Measurements from ENCODE around the gene PFN4. TPM values are rescaled to one million over a fixed set of nuclear protein-coding genes. Genes with fewer than 3 reads are reported as not detected.

PFN4 gene
- total RNA-seq, 1 experiment from 2014 or later: not detected

DNA sequence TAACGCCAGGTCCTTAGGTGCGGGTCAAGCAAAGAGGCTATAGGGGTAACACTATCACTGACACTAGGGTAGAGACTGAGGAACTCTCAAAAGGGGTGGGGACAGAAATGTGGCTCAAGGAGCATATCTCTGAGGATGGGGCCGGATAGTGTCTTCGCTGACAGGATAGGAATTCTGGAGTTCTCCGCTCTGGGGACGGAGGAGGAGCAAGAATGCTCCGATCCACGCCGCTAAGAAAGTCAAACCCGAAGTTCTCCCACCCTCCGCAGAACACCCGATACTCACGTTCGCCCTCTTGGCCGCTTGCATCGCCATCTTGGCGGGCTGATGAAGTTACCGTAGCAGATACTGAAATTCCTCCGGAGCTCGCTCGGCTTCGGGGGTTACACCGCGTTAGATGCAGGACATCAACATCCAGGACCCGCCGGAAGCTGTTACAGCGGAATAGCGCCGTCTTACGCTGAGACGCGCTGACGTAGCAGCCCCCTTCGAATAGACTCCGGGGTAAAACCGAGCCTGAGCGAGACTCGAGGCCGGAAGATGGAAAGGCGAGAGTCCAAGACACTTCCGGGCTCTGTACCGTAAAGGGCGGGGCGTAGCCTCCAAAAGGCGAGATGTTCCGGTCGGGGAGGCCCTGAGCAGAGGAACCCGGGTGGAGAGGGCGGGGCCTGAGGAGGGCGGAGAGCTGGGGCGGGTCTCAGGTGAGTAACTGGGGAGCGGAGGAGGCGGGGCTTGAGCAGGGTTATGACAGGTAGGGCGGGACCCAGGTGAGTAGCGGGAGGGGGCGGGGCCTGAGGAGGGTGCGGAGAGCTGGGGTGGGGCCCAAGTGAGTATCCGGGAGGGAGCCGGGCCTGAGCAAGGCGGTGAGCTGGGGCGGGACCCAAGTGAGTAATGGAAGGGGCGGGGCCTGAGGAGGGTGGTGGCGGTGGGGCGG, 47.0 kb downstream of the PFN4 start, which contains the start of gene SF3B6 (continued):
- TF ChIP-seq, protein P1, sequence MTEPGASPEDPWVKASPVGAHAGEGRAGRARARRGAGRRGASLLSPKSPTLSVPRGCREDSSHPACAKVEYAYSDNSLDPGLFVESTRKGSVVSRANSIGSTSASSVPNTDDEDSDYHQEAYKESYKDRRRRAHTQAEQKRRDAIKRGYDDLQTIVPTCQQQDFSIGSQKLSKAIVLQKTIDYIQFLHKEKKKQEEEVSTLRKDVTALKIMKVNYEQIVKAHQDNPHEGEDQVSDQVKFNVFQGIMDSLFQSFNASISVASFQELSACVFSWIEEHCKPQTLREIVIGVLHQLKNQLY (CRISPR knock-in tag; IDR thresholded peaks at IDR 0.05): peak; percentile 89; the same call in 1 of the 2 replicates
- TF ChIP-seq TEAD4 (CRISPR knock-in tag; IDR thresholded peaks at IDR 0.05) (peak; percentile 63; the same call in 1 of the 2 replicates), PRRX2 (CRISPR knock-in tag; IDR thresholded peaks at IDR 0.05) (0 out of 2 replicates have a peak, but pooled peaks have one; percentile 58), ZNF138 (CRISPR knock-in tag; conservative IDR thresholded peaks at IDR 0.05) (0 out of 2 replicates have a peak, but pooled peaks have one; percentile 54), KAT7 (CRISPR knock-in tag; IDR thresholded peaks at IDR 0.05; ENCODE audit: borderline replicate concordance) (no peak; the same call in 1 of the 2 replicates), JUN (CRISPR knock-in tag; IDR thresholded peaks at IDR 0.05) (no peak), SMAD4 (CRISPR knock-in tag; IDR thresholded peaks at IDR 0.05) (no peak), CREM (CRISPR knock-in tag; IDR thresholded peaks at IDR 0.05) (peak; percentile 98), JAZF1 (CRISPR knock-in tag; IDR thresholded peaks at IDR 0.05) (no peak), ELF4 (CRISPR knock-in tag; IDR thresholded peaks at IDR 0.05; ENCODE audit: low read depth) (no peak), FOXK1 (CRISPR knock-in tag; IDR thresholded peaks at IDR 0.05) (peak; percentile 100), GRHL2 (CRISPR knock-in tag; IDR thresholded peaks at IDR 0.05; ENCODE audit: insufficient replicate concordance, severe bottlenecking) (no peak)
- TF ChIP-seq, protein P2, sequence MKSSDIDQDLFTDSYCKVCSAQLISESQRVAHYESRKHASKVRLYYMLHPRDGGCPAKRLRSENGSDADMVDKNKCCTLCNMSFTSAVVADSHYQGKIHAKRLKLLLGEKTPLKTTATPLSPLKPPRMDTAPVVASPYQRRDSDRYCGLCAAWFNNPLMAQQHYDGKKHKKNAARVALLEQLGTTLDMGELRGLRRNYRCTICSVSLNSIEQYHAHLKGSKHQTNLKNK (CRISPR knock-in tag; IDR thresholded peaks at IDR 0.05): no peak
- TF ChIP-seq, protein P3, sequence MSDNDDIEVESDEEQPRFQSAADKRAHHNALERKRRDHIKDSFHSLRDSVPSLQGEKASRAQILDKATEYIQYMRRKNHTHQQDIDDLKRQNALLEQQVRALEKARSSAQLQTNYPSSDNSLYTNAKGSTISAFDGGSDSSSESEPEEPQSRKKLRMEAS (CRISPR knock-in tag; IDR thresholded peaks at IDR 0.05): peak; percentile 81
- TF ChIP-seq, protein P4, sequence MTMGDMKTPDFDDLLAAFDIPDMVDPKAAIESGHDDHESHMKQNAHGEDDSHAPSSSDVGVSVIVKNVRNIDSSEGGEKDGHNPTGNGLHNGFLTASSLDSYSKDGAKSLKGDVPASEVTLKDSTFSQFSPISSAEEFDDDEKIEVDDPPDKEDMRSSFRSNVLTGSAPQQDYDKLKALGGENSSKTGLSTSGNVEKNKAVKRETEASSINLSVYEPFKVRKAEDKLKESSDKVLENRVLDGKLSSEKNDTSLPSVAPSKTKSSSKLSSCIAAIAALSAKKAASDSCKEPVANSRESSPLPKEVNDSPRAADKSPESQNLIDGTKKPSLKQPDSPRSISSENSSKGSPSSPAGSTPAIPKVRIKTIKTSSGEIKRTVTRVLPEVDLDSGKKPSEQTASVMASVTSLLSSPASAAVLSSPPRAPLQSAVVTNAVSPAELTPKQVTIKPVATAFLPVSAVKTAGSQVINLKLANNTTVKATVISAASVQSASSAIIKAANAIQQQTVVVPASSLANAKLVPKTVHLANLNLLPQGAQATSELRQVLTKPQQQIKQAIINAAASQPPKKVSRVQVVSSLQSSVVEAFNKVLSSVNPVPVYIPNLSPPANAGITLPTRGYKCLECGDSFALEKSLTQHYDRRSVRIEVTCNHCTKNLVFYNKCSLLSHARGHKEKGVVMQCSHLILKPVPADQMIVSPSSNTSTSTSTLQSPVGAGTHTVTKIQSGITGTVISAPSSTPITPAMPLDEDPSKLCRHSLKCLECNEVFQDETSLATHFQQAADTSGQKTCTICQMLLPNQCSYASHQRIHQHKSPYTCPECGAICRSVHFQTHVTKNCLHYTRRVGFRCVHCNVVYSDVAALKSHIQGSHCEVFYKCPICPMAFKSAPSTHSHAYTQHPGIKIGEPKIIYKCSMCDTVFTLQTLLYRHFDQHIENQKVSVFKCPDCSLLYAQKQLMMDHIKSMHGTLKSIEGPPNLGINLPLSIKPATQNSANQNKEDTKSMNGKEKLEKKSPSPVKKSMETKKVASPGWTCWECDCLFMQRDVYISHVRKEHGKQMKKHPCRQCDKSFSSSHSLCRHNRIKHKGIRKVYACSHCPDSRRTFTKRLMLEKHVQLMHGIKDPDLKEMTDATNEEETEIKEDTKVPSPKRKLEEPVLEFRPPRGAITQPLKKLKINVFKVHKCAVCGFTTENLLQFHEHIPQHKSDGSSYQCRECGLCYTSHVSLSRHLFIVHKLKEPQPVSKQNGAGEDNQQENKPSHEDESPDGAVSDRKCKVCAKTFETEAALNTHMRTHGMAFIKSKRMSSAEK (CRISPR knock-in tag; IDR thresholded peaks at IDR 0.05; ENCODE audit: borderline replicate concordance): no peak
- TF ChIP-seq, protein P5, sequence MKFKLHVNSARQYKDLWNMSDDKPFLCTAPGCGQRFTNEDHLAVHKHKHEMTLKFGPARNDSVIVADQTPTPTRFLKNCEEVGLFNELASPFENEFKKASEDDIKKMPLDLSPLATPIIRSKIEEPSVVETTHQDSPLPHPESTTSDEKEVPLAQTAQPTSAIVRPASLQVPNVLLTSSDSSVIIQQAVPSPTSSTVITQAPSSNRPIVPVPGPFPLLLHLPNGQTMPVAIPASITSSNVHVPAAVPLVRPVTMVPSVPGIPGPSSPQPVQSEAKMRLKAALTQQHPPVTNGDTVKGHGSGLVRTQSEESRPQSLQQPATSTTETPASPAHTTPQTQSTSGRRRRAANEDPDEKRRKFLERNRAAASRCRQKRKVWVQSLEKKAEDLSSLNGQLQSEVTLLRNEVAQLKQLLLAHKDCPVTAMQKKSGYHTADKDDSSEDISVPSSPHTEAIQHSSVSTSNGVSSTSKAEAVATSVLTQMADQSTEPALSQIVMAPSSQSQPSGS (CRISPR knock-in tag; IDR thresholded peaks at IDR 0.05; ENCODE audit: borderline replicate concordance, low read depth): no peak
- TF ChIP-seq, protein P6, sequence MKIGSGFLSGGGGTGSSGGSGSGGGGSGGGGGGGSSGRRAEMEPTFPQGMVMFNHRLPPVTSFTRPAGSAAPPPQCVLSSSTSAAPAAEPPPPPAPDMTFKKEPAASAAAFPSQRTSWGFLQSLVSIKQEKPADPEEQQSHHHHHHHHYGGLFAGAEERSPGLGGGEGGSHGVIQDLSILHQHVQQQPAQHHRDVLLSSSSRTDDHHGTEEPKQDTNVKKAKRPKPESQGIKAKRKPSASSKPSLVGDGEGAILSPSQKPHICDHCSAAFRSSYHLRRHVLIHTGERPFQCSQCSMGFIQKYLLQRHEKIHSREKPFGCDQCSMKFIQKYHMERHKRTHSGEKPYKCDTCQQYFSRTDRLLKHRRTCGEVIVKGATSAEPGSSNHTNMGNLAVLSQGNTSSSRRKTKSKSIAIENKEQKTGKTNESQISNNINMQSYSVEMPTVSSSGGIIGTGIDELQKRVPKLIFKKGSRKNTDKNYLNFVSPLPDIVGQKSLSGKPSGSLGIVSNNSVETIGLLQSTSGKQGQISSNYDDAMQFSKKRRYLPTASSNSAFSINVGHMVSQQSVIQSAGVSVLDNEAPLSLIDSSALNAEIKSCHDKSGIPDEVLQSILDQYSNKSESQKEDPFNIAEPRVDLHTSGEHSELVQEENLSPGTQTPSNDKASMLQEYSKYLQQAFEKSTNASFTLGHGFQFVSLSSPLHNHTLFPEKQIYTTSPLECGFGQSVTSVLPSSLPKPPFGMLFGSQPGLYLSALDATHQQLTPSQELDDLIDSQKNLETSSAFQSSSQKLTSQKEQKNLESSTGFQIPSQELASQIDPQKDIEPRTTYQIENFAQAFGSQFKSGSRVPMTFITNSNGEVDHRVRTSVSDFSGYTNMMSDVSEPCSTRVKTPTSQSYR (CRISPR knock-in tag; IDR thresholded peaks at IDR 0.05): no peak
- TF ChIP-seq, protein P7, sequence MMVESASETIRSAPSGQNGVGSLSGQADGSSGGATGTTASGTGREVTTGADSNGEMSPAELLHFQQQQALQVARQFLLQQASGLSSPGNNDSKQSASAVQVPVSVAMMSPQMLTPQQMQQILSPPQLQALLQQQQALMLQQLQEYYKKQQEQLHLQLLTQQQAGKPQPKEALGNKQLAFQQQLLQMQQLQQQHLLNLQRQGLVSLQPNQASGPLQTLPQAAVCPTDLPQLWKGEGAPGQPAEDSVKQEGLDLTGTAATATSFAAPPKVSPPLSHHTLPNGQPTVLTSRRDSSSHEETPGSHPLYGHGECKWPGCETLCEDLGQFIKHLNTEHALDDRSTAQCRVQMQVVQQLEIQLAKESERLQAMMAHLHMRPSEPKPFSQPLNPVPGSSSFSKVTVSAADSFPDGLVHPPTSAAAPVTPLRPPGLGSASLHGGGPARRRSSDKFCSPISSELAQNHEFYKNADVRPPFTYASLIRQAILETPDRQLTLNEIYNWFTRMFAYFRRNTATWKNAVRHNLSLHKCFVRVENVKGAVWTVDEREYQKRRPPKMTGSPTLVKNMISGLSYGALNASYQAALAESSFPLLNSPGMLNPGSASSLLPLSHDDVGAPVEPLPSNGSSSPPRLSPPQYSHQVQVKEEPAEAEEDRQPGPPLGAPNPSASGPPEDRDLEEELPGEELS (CRISPR knock-in tag; IDR thresholded peaks at IDR 0.05): peak; percentile 11; the same call in 1 of the 2 replicates
- TF ChIP-seq, protein P8, sequence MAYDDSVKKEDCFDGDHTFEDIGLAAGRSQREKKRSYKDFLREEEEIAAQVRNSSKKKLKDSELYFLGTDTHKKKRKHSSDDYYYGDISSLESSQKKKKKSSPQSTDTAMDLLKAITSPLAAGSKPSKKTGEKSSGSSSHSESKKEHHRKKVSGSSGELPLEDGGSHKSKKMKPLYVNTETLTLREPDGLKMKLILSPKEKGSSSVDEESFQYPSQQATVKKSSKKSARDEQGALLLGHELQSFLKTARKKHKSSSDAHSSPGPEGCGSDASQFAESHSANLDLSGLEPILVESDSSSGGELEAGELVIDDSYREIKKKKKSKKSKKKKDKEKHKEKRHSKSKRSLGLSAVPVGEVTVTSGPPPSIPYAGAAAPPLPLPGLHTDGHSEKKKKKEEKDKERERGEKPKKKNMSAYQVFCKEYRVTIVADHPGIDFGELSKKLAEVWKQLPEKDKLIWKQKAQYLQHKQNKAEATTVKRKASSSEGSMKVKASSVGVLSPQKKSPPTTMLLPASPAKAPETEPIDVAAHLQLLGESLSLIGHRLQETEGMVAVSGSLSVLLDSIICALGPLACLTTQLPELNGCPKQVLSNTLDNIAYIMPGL (CRISPR knock-in tag; IDR thresholded peaks at IDR 0.05): peak; percentile 92
- TF ChIP-seq, protein P9, sequence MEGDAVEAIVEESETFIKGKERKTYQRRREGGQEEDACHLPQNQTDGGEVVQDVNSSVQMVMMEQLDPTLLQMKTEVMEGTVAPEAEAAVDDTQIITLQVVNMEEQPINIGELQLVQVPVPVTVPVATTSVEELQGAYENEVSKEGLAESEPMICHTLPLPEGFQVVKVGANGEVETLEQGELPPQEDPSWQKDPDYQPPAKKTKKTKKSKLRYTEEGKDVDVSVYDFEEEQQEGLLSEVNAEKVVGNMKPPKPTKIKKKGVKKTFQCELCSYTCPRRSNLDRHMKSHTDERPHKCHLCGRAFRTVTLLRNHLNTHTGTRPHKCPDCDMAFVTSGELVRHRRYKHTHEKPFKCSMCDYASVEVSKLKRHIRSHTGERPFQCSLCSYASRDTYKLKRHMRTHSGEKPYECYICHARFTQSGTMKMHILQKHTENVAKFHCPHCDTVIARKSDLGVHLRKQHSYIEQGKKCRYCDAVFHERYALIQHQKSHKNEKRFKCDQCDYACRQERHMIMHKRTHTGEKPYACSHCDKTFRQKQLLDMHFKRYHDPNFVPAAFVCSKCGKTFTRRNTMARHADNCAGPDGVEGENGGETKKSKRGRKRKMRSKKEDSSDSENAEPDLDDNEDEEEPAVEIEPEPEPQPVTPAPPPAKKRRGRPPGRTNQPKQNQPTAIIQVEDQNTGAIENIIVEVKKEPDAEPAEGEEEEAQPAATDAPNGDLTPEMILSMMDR (IDR thresholded peaks at IDR 0.05): no peak
